ENCODE results near the gene PLEKHA7.
A peak's percentile ranks its signal among the peaks of the same experiment; 100 is the strongest.

PLEKHA7 gene

GRCh38 chr11:16969010-16969999, 44.9 kb downstream of the PLEKHA7 start:
- no peak; the same call in 2 of the 3 replicates for ATAC-seq
- TF ChIP-seq ZNF8 (CRISPR knock-in tag; IDR thresholded peaks at IDR 0.05) = no peak
- no peak for TF ChIP-seq ESRRG (CRISPR knock-in tag; IDR thresholded peaks at IDR 0.05)
- no peak for TF ChIP-seq ZFP30 (CRISPR knock-in tag; IDR thresholded peaks at IDR 0.05)
- TF ChIP-seq ARNTL (CRISPR knock-in tag; IDR thresholded peaks at IDR 0.05; ENCODE audit: borderline replicate concordance, low read depth) = no peak
- no peak for TF ChIP-seq TOX (CRISPR knock-in tag; IDR thresholded peaks at IDR 0.05; ENCODE audit: borderline replicate concordance)
- no peak for TF ChIP-seq OSR1 (CRISPR knock-in tag; IDR thresholded peaks at IDR 0.05)
- no peak for TF ChIP-seq SNAI2 (CRISPR knock-in tag; IDR thresholded peaks at IDR 0.05)
- no peak for TF ChIP-seq ZC3H10 (CRISPR knock-in tag; IDR thresholded peaks at IDR 0.05)
- no peak for TF ChIP-seq POU6F1 (CRISPR knock-in tag; IDR thresholded peaks at IDR 0.05; ENCODE audit: borderline replicate concordance, low read depth)
- no peak for TF ChIP-seq ZNF565 (CRISPR knock-in tag; conservative IDR thresholded peaks at IDR 0.05; ENCODE audit: low read depth)
- no peak for TF ChIP-seq CSDC2 (CRISPR knock-in tag; IDR thresholded peaks at IDR 0.05)
- no peak for TF ChIP-seq BACH2 (CRISPR knock-in tag; IDR thresholded peaks at IDR 0.05; ENCODE audit: borderline replicate concordance)
- peak; percentile 85; the same call in 1 of the 2 replicates for TF ChIP-seq TSHZ2 (CRISPR knock-in tag; IDR thresholded peaks at IDR 0.05)
- TF ChIP-seq PPARA (CRISPR knock-in tag; IDR thresholded peaks at IDR 0.05; ENCODE audit: borderline replicate concordance) = no peak
- TF ChIP-seq ISL1 (CRISPR knock-in tag; IDR thresholded peaks at IDR 0.05) = 0 out of 2 replicates have a peak, but pooled peaks have one; percentile 12
- peak; percentile 83 for TF ChIP-seq CSRNP3 (CRISPR knock-in tag; IDR thresholded peaks at IDR 0.05)
- TF ChIP-seq RARB (CRISPR knock-in tag; IDR thresholded peaks at IDR 0.05) = no peak
- TF ChIP-seq ZFP3 (CRISPR knock-in tag; IDR thresholded peaks at IDR 0.05) = no peak
- TF ChIP-seq GLIS3 (CRISPR knock-in tag; IDR thresholded peaks at IDR 0.05) = no peak
- peak; percentile 97 for TF ChIP-seq TCF4 (CRISPR knock-in tag; IDR thresholded peaks at IDR 0.05; ENCODE audit: borderline replicate concordance)
- TF ChIP-seq PATZ1 (CRISPR knock-in tag; IDR thresholded peaks at IDR 0.05; ENCODE audit: borderline replicate concordance) = no peak
- 0 out of 2 replicates have a peak, but pooled peaks have one; percentile 37 for TF ChIP-seq ZNF70 (CRISPR knock-in tag; IDR thresholded peaks at IDR 0.05)
- no peak for TF ChIP-seq CREB5 (CRISPR knock-in tag; IDR thresholded peaks at IDR 0.05; ENCODE audit: low read depth)

GRCh38 chr11:16968196-16968595, 46.0 kb downstream of the PLEKHA7 start:
- no peak for ATAC-seq
- TF ChIP-seq ZC3H10 (CRISPR knock-in tag; IDR thresholded peaks at IDR 0.05) = no peak
- no peak for TF ChIP-seq GLIS3 (CRISPR knock-in tag; IDR thresholded peaks at IDR 0.05)
- no peak for TF ChIP-seq PPARA (CRISPR knock-in tag; IDR thresholded peaks at IDR 0.05; ENCODE audit: borderline replicate concordance)
- no peak for TF ChIP-seq TOX (CRISPR knock-in tag; IDR thresholded peaks at IDR 0.05; ENCODE audit: borderline replicate concordance)
- no peak for TF ChIP-seq ZNF565 (CRISPR knock-in tag; conservative IDR thresholded peaks at IDR 0.05; ENCODE audit: low read depth)
- no peak for TF ChIP-seq ZNF8 (CRISPR knock-in tag; IDR thresholded peaks at IDR 0.05)
- no peak for TF ChIP-seq RARB (CRISPR knock-in tag; IDR thresholded peaks at IDR 0.05)
- TF ChIP-seq CSRNP3 (CRISPR knock-in tag; IDR thresholded peaks at IDR 0.05) = no peak
- no peak for TF ChIP-seq ISL1 (CRISPR knock-in tag; IDR thresholded peaks at IDR 0.05)
- TF ChIP-seq SNAI2 (CRISPR knock-in tag; IDR thresholded peaks at IDR 0.05) = no peak
- no peak for TF ChIP-seq POU6F1 (CRISPR knock-in tag; IDR thresholded peaks at IDR 0.05; ENCODE audit: borderline replicate concordance, low read depth)

Measured in SK-N-SH treated with all-trans-retinoic acid at 6 μM for 48 hours (cell line).